22Rv1 (cell line): ENCODE results near the gene GDPGP1.

Source experiments
- CTCF ChIP-seq: fragments of 450-650 bp; IDR thresholded peaks from 2 replicates; pipeline ENCODE4 v1.5.1; 2017; ENCODE audit warnings: mild to moderate bottlenecking
- ZFX ChIP-seq: fragments of 450-650 bp; IDR thresholded peaks from 2 replicates; pipeline ENCODE4 v1.6.1; 2017; ENCODE audit warnings: antibody characterized with exemption, borderline replicate concordance

DNA sequence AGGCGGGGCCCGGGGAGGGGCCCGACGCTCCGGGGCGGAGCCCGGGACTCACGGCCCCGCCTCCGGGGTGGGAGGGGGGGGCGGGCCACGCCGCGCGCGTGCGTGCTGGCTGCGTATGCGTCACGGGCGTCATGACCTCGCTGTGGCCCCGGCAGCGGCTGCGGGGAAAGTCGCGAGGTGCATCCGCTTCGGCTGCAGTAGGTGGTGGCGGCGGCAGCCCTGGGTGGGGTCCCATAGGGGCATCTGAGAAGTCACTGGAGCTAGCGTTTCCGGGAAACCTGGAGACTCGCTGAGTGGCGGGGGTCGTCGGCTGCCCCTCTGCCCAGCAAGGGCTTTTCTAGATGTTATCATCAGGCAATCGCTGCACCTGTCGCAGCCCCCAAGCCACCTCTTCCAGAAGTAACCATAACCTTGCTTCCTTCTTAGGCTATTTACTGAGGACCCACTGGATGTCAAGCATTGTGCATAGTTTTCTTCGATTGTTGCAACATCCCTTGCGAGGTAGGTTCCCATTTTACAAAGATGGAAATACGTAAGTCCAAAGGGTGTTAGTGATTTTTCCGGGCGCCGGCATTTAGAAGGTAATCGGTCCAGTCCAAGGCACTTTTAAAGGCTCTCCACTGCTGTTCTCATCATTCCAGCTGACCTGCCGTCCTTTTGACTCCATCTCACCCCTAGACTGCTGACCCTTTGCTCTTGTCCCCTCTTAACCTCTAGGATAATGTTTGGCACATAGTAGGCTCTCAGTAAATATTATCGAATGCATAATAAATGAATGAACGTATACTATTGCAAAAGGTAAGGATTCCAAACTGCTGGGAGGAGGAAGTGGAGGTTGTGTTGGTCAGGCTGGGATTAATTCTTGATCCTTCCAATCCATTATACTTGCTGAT, at the start of gene GDPGP1:
- TF ChIP-seq CTCF (no peak), ZFX (no peak)
